HepG2 (cell line): ENCODE measurements around the gene LCE2A. TPM values are rescaled to one million over a fixed set of nuclear protein-coding genes. Genes with fewer than 3 reads are reported as not detected.
"Not testable (repeated sequence)": the region's sequence is repeated elsewhere in the genome, so short reads cannot be mapped to it uniquely, and the experiment has no call there.

ENCODE experiments used
- ATAC-seq: fragments of 200-7000 bp; cut with Tn5 transposase; 3 replicates; pipeline ENCODE4 v1.9.1; 2020; ENCODE audit warnings: mild to moderate bottlenecking, moderate library complexity
- BruUV-seq: library from RNA; stranded (reverse); fragments of 400-500 nt; replicated peaks from 2 replicates; lab custom pipeline; 2021; lab: Mats Ljungman, UMichigan
- CTCF ChIA-PET: fragments of 300-600 bp; formaldehyde crosslinking; extraction: SDS; loops from one replicate; lab custom pipeline; 2021; ENCODE audit warnings: low total read pairs, inconsistent platforms, low intra/inter-chr PET ratio; lab: Yijun Ruan, JAX
- POLR2A ChIA-PET: fragments of 350-600 bp; sonication (Branson Sonifier 250); formaldehyde crosslinking; loops from one replicate; lab custom pipeline; 2020; ENCODE audit warnings: antibody characterized with exemption, inconsistent platforms; lab: Yijun Ruan, JAX
- DNase-seq: peaks from one replicate; pipeline ENCODE4 v3.0.0-alpha.2; 2015; ENCODE audit warnings: low spot score
- FAIRE-seq: peaks from 3 replicates; lab custom pipeline; 2011; peaks lifted over from hg19 to GRCh38; lab: Jason Lieb, UNC
- H2AFZ ChIP-seq: one replicate; pipeline ENCODE4 v1.6.1; 2011; ENCODE audit warnings: low read length, inconsistent platforms
- H3K27ac ChIP-seq: fragments of 300-600 bp; 3 replicates; pipeline ENCODE4 v1.8.0; 2011; ENCODE audit warnings: mixed run types, mild to moderate bottlenecking, mixed read lengths, low read length, inconsistent platforms; ENCODE audit not compliant: insufficient read depth; ENCODE audit errors: extremely low read length
- H3K27me3 ChIP-seq, 2 experiments: fragments of 200-600 bp in 1 of 2; 2 replicates in 1 of 2; 3 replicates in 1 of 2; pipeline versions ENCODE4 v1.6.0 to v1.8.0; 2011; ENCODE audit warnings: low read length in 2 of 2, mild to moderate bottlenecking in 2 of 2, moderate library complexity in 2 of 2, inconsistent platforms in 1 of 2; ENCODE audit not compliant: insufficient read depth in 2 of 2, control insufficient read depth in 1 of 2
- H3K36me3 ChIP-seq, 2 experiments: fragments of 200-600 bp in 1 of 2; replicated peaks in 1 of 2; 2 replicates in 1 of 2; 3 replicates in 1 of 2; pipeline versions ENCODE4 v1.5.1 to v1.8.0; 2011; ENCODE audit warnings: low read length in 2 of 2, inconsistent platforms in 1 of 2; ENCODE audit not compliant: insufficient read depth in 2 of 2, control insufficient read depth in 1 of 2
- H3K4me1 ChIP-seq: 2 replicates; pipeline ENCODE4 v1.5.1; 2012; ENCODE audit warnings: low read length, inconsistent platforms; ENCODE audit not compliant: insufficient read depth
- H3K4me2 ChIP-seq: 2 replicates; pipeline ENCODE4 v1.6.0; 2011; ENCODE audit warnings: low read depth, low read length, inconsistent platforms
- H3K4me3 ChIP-seq, 3 experiments: fragments of 200-600 bp in 1 of 3; sonication (generic), shearing (Covaris generic) in 1 of 3; replicated peaks in 1 of 3; 2 replicates each; pipeline ENCODE4 v1.5.1; 2011 to 2016; ENCODE audit warnings: low read length in 3 of 3, inconsistent platforms in 2 of 3, low read depth in 2 of 3, mild to moderate bottlenecking in 2 of 3, control low read depth in 1 of 3, mixed read lengths in 1 of 3; ENCODE audit not compliant: insufficient read depth in 1 of 3
- H3K79me2 ChIP-seq: one replicate; pipeline ENCODE4 v1.6.1; 2011; ENCODE audit warnings: low read length, inconsistent platforms; ENCODE audit not compliant: insufficient read depth
- H3K9ac ChIP-seq: 2 replicates; pipeline ENCODE4 v1.6.0; 2011; ENCODE audit warnings: mild to moderate bottlenecking, low read depth, low read length, inconsistent platforms; ENCODE audit not compliant: insufficient read depth
- H3K9me3 ChIP-seq: 2 replicates; pipeline ENCODE4 v1.5.1; 2012; ENCODE audit warnings: mild to moderate bottlenecking, low read length
- H4K20me1 ChIP-seq: 2 replicates; pipeline ENCODE4 v1.6.0; 2011; ENCODE audit warnings: inconsistent platforms, mild to moderate bottlenecking, low read length, moderate library complexity; ENCODE audit not compliant: insufficient read depth
- ARNTL ChIP-seq: sonication (generic); formaldehyde crosslinking; IDR thresholded peaks from 2 replicates; pipeline ENCODE4 v1.4.0; 2020; ENCODE audit warnings: mild to moderate bottlenecking, missing genetic modification reagents
- LCORL ChIP-seq, 2 experiments: fragments of 450-650 bp in 1 of 2; sonication (generic) in 1 of 2; formaldehyde crosslinking in 1 of 2; IDR thresholded peaks; 2 replicates each; pipeline versions ENCODE4 v1.5.0 to v1.6.1; 2017 to 2020; ENCODE audit warnings: antibody characterized with exemption in 1 of 2, missing genetic modification reagents in 1 of 2
- MED13 ChIP-seq: sonication (generic); formaldehyde crosslinking; IDR thresholded peaks from 2 replicates; pipeline ENCODE4 v1.5.0; 2020; ENCODE audit warnings: missing genetic modification reagents
- NR2F1 ChIP-seq, 2 experiments: fragments of 450-650 bp in 1 of 2; formaldehyde crosslinking in 1 of 2; IDR thresholded peaks; 2 replicates each; pipeline versions ENCODE4 v1.5.0 to v1.6.1; 2016 to 2020; ENCODE audit warnings: mild to moderate bottlenecking in 1 of 2, missing compliant biosample characterization in 1 of 2, missing genetic modification reagents in 1 of 2, moderate library complexity in 1 of 2
- TEAD2 ChIP-seq: sonication (generic); formaldehyde crosslinking; IDR thresholded peaks from 2 replicates; pipeline ENCODE4 v1.9.0; 2021; ENCODE audit warnings: missing genetic modification reagents
- ZEB1 ChIP-seq: IDR thresholded peaks from 2 replicates; pipeline ENCODE4 v1.6.1; 2012; ENCODE audit warnings: mild to moderate bottlenecking, low read depth, inconsistent platforms; ENCODE audit not compliant: insufficient replicate concordance
- ZNF354B ChIP-seq: sonication (generic); formaldehyde crosslinking; IDR thresholded peaks from 2 replicates; pipeline ENCODE4 v1.8.0; 2022; ENCODE audit warnings: mild to moderate bottlenecking, missing genetic modification reagents
- ZNF496 ChIP-seq: sonication (generic); formaldehyde crosslinking; IDR thresholded peaks from 2 replicates; pipeline ENCODE4 v1.8.1; 2023; ENCODE audit warnings: mild to moderate bottlenecking, moderate library complexity, missing genetic modification reagents; ENCODE audit not compliant: insufficient replicate concordance
- ZNF619 ChIP-seq: sonication (generic); formaldehyde crosslinking; IDR thresholded peaks from 2 replicates; pipeline ENCODE4 v1.4.0; 2020; ENCODE audit warnings: mild to moderate bottlenecking, missing genetic modification reagents
- WGBS: methylation state at CpG from one replicate; pipeline ENCODE4 v1.1.6; 2017; ENCODE audit warnings: low lambda C conversion rate; 5-methylcytosine and 5-hydroxymethylcytosine counted together
- in situ Hi-C: cut with HindIII; loops from 2 replicates; pipeline ENCODE4 v1.10.0; 2017; ENCODE audit warnings: low pct_unique_long_range_greater_than_20kb; ENCODE audit not compliant: extremely low pct_ligation_motif_present
- intact Hi-C: fragments of 100-400 bp; cut with micrococcal nuclease; formaldehyde crosslinking; loops from one replicate; pipeline ENCODE4 v1.10.0; 2022; ENCODE audit not compliant: unreplicated experiment
- polyA plus RNA-seq, 8 experiments: library from polyadenylated mRNA; depleted of rRNA in 3 of 8; stranded (reverse) in 7 of 8; unstranded in 1 of 8; fragments of >200 nt; fragmentation: Illumina TruSeq in 4 of 8; extraction: Trizol in 4 of 8; gene quantifications; 2 replicates each; pipeline versions ENCODE4 v1.2.1 to v1.2.3, GENCODE V29; 2011 to 2016; ENCODE audit warnings: low read depth in 4 of 8, missing spikeins in 1 of 8, mixed read lengths in 1 of 8; ENCODE audit not compliant: insufficient read depth in 1 of 8
- total RNA-seq, 5 experiments: library from RNA; depleted of rRNA; stranded (reverse); fragments of >200 nt; fragmentation: Illumina TruSeq; extraction: Trizol; gene quantifications; 2 replicates each; pipeline ENCODE4 v1.2.3, GENCODE V29; 2016; ENCODE audit warnings: low read depth in 1 of 5

Gene LCE2A
- total and polyA plus RNA-seq, 2 of the 13 experiments (the other 11 are each of a cell fraction or from before 2014, with no cell fraction given), result not detected

- H3K36me3 ChIP-seq, result no peaks in the 10 kb centered on the region
- H3K27me3 ChIP-seq, result 0 out of 5 replicates have a peak, but pooled peaks cover 1 to 3% of the 10 kb centered on the region in 2 experiments
- H3K4me1 ChIP-seq, result no peaks in the 10 kb centered on the region
- H2AFZ ChIP-seq, result no peak overlapping the region
- no peaks in the 10 kb centered on the region for H3K79me2 ChIP-seq
- BruUV-seq, result no TSS peak
- H3K4me2 ChIP-seq, result no peak overlapping the region
- H4K20me1 ChIP-seq, result no peaks in the 10 kb centered on the region
- no peak for DNase-seq
- in situ Hi-C loops (no loop called here), intact Hi-C loops (no loop called here)
- CTCF ChIA-PET, result no interaction called here
- no peaks in the 10 kb centered on the region for H3K9me3 ChIP-seq
- H3K9ac ChIP-seq, result no peak overlapping the region
- no peak overlapping the region for H3K27ac ChIP-seq
- H3K4me3 ChIP-seq, result no peak overlapping the region
- TF ChIP-seq ARNTL (CRISPR knock-in tag) (no peak), ZNF496 (CRISPR knock-in tag) (no peak), ZEB1 (no peak), NR2F1 (CRISPR knock-in tag; IDR thresholded peaks at IDR 0.05) (no peak), LCORL (IDR thresholded peaks at IDR 0.05) (no peak), LCORL (CRISPR knock-in tag; IDR thresholded peaks at IDR 0.05) (no peak), ZNF354B (CRISPR knock-in tag) (no peak), TEAD2 (CRISPR knock-in tag) (no peak), MED13 (CRISPR knock-in tag) (no peak), ZNF619 (CRISPR knock-in tag) (no peak)
- ATAC-seq, result no peak
- FAIRE-seq, result no peak
- POLR2A ChIA-PET, result no interaction called here
Measured at GRCh38 chr1:152683846-152684245, 14.3 kb upstream of the LCE2A start.

GRCh38 chr1:152685823-152686222, 12.3 kb upstream of the LCE2A start, which contains the start of gene LCE2B:
TSS of gene LCE2B (plus strand) at chr1:152686123. CDS start at chr1:152686844, 721 bp downstream.
- H3K4me2 ChIP-seq, H3K4me1 ChIP-seq, intact Hi-C loops, H2AFZ ChIP-seq, POLR2A ChIA-PET, FAIRE-seq, H3K36me3 ChIP-seq, H3K9ac ChIP-seq, ATAC-seq, H3K27me3 ChIP-seq, H3K79me2 ChIP-seq, H3K9me3 ChIP-seq, H3K4me3 ChIP-seq, H4K20me1 ChIP-seq, BruUV-seq, CTCF ChIA-PET, in situ Hi-C loops, DNase-seq, H3K27ac ChIP-seq: not testable (repeated sequence)
- WGBS, result 28% methylated on average over 2 of the region's 4 CpGs
